Left lung (tissue), 14 donors: ENCODE data around the gene TRIM69. TPM values are rescaled to one million over a fixed set of nuclear protein-coding genes. Genes with fewer than 3 reads are reported as not detected.
"Not testable (repeated sequence)": the region's sequence is repeated elsewhere in the genome, so short reads cannot be mapped to it uniquely, and the experiment has no call there.

Source experiments
- ATAC-seq: fragments of 200-7000 bp; cut with Tn5 transposase; one replicate; pipeline ENCODE4 v1.9.1; 2020; ENCODE audit warnings: moderate library complexity
- DNase-seq, 4 donors: peaks; one replicate each; pipeline ENCODE4 v3.0.0-alpha.2; 2013 to 2020
- H3K27ac ChIP-seq, 2 donors: fragments of 200-600 bp; sonication (generic) in 1 of 2; one replicate each; pipeline versions ENCODE4 v1.5.0 to v1.8.0; 2020 to 2021
- H3K27me3 ChIP-seq, 2 donors: fragments of 200-600 bp; sonication (generic) in 1 of 2; one replicate each; pipeline versions ENCODE4 v1.5.0 to v1.8.0; 2020 to 2021
- H3K36me3 ChIP-seq, 2 donors: fragments of 200-600 bp; sonication (generic) in 1 of 2; one replicate each; pipeline versions ENCODE4 v1.5.0 to v1.8.0; 2020 to 2021
- H3K4me1 ChIP-seq, 2 donors: fragments of 200-600 bp; one replicate each; pipeline ENCODE4 v1.8.0; 2021
- H3K4me3 ChIP-seq, 2 donors: fragments of 200-600 bp; sonication (generic) in 1 of 2; one replicate each; pipeline versions ENCODE4 v1.5.0 to v1.8.0; 2020 to 2021; ENCODE audit warnings: mild to moderate bottlenecking in 1 of 2
- H3K9me3 ChIP-seq, 2 donors: fragments of 200-600 bp; sonication (generic) in 1 of 2; one replicate each; pipeline versions ENCODE4 v1.5.0 to v1.8.0; 2020 to 2021
- CTCF ChIP-seq, 2 donors: fragments of 200-600 bp; sonication (generic) in 1 of 2; IDR thresholded peaks; one replicate each; pipeline versions ENCODE4 v1.5.0 to v1.8.0; 2021; ENCODE audit warnings: antibody characterized with exemption in 2 of 2
- intact Hi-C, 2 donors: fragments of 100-400 bp; cut with DNase I; formaldehyde crosslinking; loops; one replicate each; pipeline versions ENCODE4 v1.11.2 to v1.14.2; 2022
- long read RNA-seq, 12 donors: library from polyadenylated mRNA in 2 of 12; unstranded in 2 of 12; transcript quantifications; one replicate each; pipeline ENCODE4 v2.0.0 and lab custom pipeline, GENCODE V29; 2019 to 2026
- polyA plus RNA-seq, 6 donors: library from polyadenylated mRNA; unstranded; fragments of 120-200 nt; gene quantifications; one replicate each; pipeline ENCODE4 v1.2.1, GENCODE V29; 2013; ENCODE audit not compliant: insufficient read length in 6 of 6
- total RNA-seq, 2 donors: library from RNA; stranded (reverse); fragmentation: NEBNext Ultra II Directional; extraction: Animal tissue kit (Norgen Biotek cat#: 25700); gene quantifications; one replicate each; pipeline ENCODE4 v1.2.1, GENCODE V29; 2021
- donor health status: DM: no; HTN: yes; CAD: no.
- donor health status: DM: no; HTN: no; CAD: no.

TRIM69 gene
- total RNA-seq (10 to 100 TPM; 26.6 to 30.8 TPM), polyA plus RNA-seq (10 to 100 TPM; 15.5 to 24.5 (median 22.2) TPM)
- long read RNA-seq, donor 1, transcript TRIM69-207 (2 exons, 3,190 nt): major isoform, 12 of 12 reads
- long read RNA-seq, donor 1, partial matches to known transcripts: 0 of 12 reads
- long read RNA-seq, donor 1, other reads (novel, unspliced or antisense): 0 of 12 reads
- long read RNA-seq, donor 2, partial matches to known transcripts: 0 of 4 reads
- long read RNA-seq, donor 2, other reads (novel, unspliced or antisense): 0 of 4 reads
- long read RNA-seq, donor 3, partial matches to known transcripts: 0 of 4 reads
- long read RNA-seq, donor 3, other reads (novel, unspliced or antisense): 0 of 4 reads
- long read RNA-seq, donor 4, transcript TRIM69-207 (2 exons, 3,190 nt): major isoform, 14 of 16 reads
- long read RNA-seq, donor 4, partial matches to known transcripts: 0 of 16 reads
- long read RNA-seq, donor 4, other reads (novel, unspliced or antisense): 1 of 16 reads
- long read RNA-seq, donor 5, transcript TRIM69-207 (2 exons, 3,190 nt): major isoform, 14 of 14 reads
- long read RNA-seq, donor 5, partial matches to known transcripts: 0 of 14 reads
- long read RNA-seq, donor 5, other reads (novel, unspliced or antisense): 0 of 14 reads
- long read RNA-seq, donor 6, transcript TRIM69-207 (2 exons, 3,190 nt): major isoform, 12 of 13 reads
- long read RNA-seq, donor 6, partial matches to known transcripts: 0 of 13 reads
- long read RNA-seq, donor 6, other reads (novel, unspliced or antisense): 0 of 13 reads
- long read RNA-seq, donor 7, transcript TRIM69-207 (2 exons, 3,190 nt): major isoform, 5 of 5 reads
- long read RNA-seq, donor 7, partial matches to known transcripts: 0 of 5 reads
- long read RNA-seq, donor 7, other reads (novel, unspliced or antisense): 0 of 5 reads
- long read RNA-seq, donor 8, transcript TRIM69-207 (2 exons, 3,190 nt): major isoform, 5 of 5 reads
- long read RNA-seq, donor 8, partial matches to known transcripts: 0 of 5 reads
- long read RNA-seq, donor 8, other reads (novel, unspliced or antisense): 0 of 5 reads
- long read RNA-seq, donor 9: 0 reads
- long read RNA-seq, donor 10, transcript TRIM69-207 (2 exons, 3,190 nt): major isoform, 14 of 17 reads
- long read RNA-seq, donor 10, partial matches to known transcripts: 0 of 17 reads
- long read RNA-seq, donor 10, other reads (novel, unspliced or antisense): 3 of 17 reads
- long read RNA-seq, donor 11: 0 reads
- long read RNA-seq, donor 12, transcript TRIM69-207 (2 exons, 3,190 nt): major isoform, 9 of 9 reads
- long read RNA-seq, donor 12, partial matches to known transcripts: 0 of 9 reads
- long read RNA-seq, donor 12, other reads (novel, unspliced or antisense): 0 of 9 reads

GRCh38 chr15:44736181-44736765 lies at the start of gene TRIM69:
Gene TRIM69, plus strand, starts transcription at chr15:44736528. Its CDS starts 177 bp downstream, at chr15:44736705.
- Histone ChIP-seq H3K36me3 (peaks cover 0 to 8% of the 10 kb centered on the region in 2 donors), H3K27me3 (no peaks in the 10 kb centered on the region), H3K4me1 (peaks cover 0 to 37% of the 10 kb centered on the region in 2 donors), H3K27ac (peak within 1 kb of the TSS; percentile 59 to 78), H3K4me3 (no peak within 1 kb of the TSS), H3K9me3 (no peaks in the 10 kb centered on the region)
- DNase-seq (no peak), ATAC-seq (no peak)
- TF ChIP-seq CTCF (IDR thresholded peaks at IDR 0.05): no peak
- intact Hi-C loops: loop anchor here (5.0 to 10.0 kb wide), 2 partner anchors 71 to 74 kb away; partner anchors contain the start of gene SPG11 (in 2 of the 2)

GRCh38 chr15:44689318-44689717 lies 47.0 kb upstream of the TRIM69 start:
- H3K4me1 ChIP-seq, H3K4me3 ChIP-seq, H3K9me3 ChIP-seq, H3K27me3 ChIP-seq, H3K36me3 ChIP-seq, DNase-seq, H3K27ac ChIP-seq, ATAC-seq, intact Hi-C loops: not testable (repeated sequence)

GRCh38 chr15:44690245-44690644 lies 46.1 kb upstream of the TRIM69 start:
- DNase-seq, H3K9me3 ChIP-seq, H3K4me1 ChIP-seq, H3K4me3 ChIP-seq, intact Hi-C loops, H3K27me3 ChIP-seq, ATAC-seq, H3K36me3 ChIP-seq, H3K27ac ChIP-seq: not testable (repeated sequence)

GRCh38 chr15:44692659-44693058 lies 43.7 kb upstream of the TRIM69 start:
- intact Hi-C loops: no loop called here
- no peaks in the 10 kb centered on the region for H3K36me3 ChIP-seq
- DNase-seq (no peak), ATAC-seq (no peak)
- no peaks in the 10 kb centered on the region for H3K27me3 ChIP-seq
- H3K4me1 ChIP-seq: no peaks in the 10 kb centered on the region
- no peak overlapping the region for H3K4me3 ChIP-seq
- H3K27ac ChIP-seq: no peak overlapping the region
- no peak for TF ChIP-seq CTCF (IDR thresholded peaks at IDR 0.05)
- no peaks in the 10 kb centered on the region for H3K9me3 ChIP-seq

- no peaks in the 10 kb centered on the region for H3K4me1 ChIP-seq
- H3K36me3 ChIP-seq: no peaks in the 10 kb centered on the region
- TF ChIP-seq CTCF (IDR thresholded peaks at IDR 0.05): no peak
- ATAC-seq (no peak), DNase-seq (no peak)
- intact Hi-C loops: no loop called here
- no peak overlapping the region for H3K27ac ChIP-seq
- H3K27me3 ChIP-seq: no peaks in the 10 kb centered on the region
- H3K9me3 ChIP-seq: no peaks in the 10 kb centered on the region
- H3K4me3 ChIP-seq: no peak overlapping the region
Measured at GRCh38 chr15:44694416-44694815, 41.9 kb upstream of the TRIM69 start.
